Thoracic aorta (tissue), 2 donors: ENCODE data around the gene PIGBOS1. TPM values are rescaled to one million over a fixed set of nuclear protein-coding genes. Genes with fewer than 3 reads are reported as not detected.
A peak's percentile ranks its signal among the peaks of the same experiment; 100 is the strongest.

Source experiments
- ATAC-seq: fragments of 150-250 bp; one replicate; pipeline ENCODE4 v1.8.0; 2017; ENCODE audit warnings: low read depth; ENCODE audit not compliant: insufficient number of reproducible peaks, low FRiP score
- DNase-seq: peaks from one replicate; pipeline ENCODE4 v3.0.0-alpha.2; 2020; ENCODE audit warnings: low spot score
- H3K27ac ChIP-seq, 2 donors: fragments of 200-600 bp; sonication (generic); 1 replicate in 1 of 2; 2 replicates in 1 of 2; pipeline ENCODE4 v1.5.1; 2016; ENCODE audit warnings: mild to moderate bottlenecking in 2 of 2, moderate library complexity in 2 of 2
- H3K27me3 ChIP-seq: fragments of 200-600 bp; sonication (generic); replicated peaks from 2 replicates; pipeline ENCODE4 v1.6.0; 2016; ENCODE audit warnings: mild to moderate bottlenecking; ENCODE audit not compliant: insufficient read depth
- H3K36me3 ChIP-seq: fragments of 200-600 bp; sonication (generic); one replicate; pipeline ENCODE4 v1.5.1; 2016
- H3K4me1 ChIP-seq, 2 donors: fragments of 200-600 bp; sonication (generic); 1 replicate in 1 of 2; 2 replicates in 1 of 2; pipeline versions ENCODE4 v1.5.1 to v1.6.0; 2016; ENCODE audit warnings: low read depth in 2 of 2, mild to moderate bottlenecking in 1 of 2; ENCODE audit not compliant: control insufficient read depth in 1 of 2
- H3K4me3 ChIP-seq: fragments of 200-600 bp; sonication (generic); 2 replicates; pipeline ENCODE4 v1.5.1; 2016; ENCODE audit warnings: mild to moderate bottlenecking
- H3K9me3 ChIP-seq: fragments of 200-600 bp; sonication (generic); 2 replicates; pipeline ENCODE4 v1.5.1; 2016
- CTCF ChIP-seq: fragments of 200-600 bp; sonication (generic); IDR thresholded peaks from one replicate; pipeline ENCODE4 v1.5.1; 2019; ENCODE audit warnings: antibody characterized with exemption
- total RNA-seq, 2 donors: library from RNA; depleted of rRNA; stranded (reverse); fragments of >200 nt; gene quantifications; one replicate each; pipeline versions ENCODE4 v1.1.0 to v1.2.3, GENCODE V29; 2016

PIGBOS1 gene
- total RNA-seq, 2 donors from 2014 or later: 5.8 to 20.2 TPM

GRCh38 chr15:55348281-55348778 is 29.4 kb upstream of the PIGBOS1 start:
- no peak for DNase-seq
- Histone ChIP-seq H3K9me3 (no peaks in the 10 kb centered on the region), H3K4me3 (no peak overlapping the region), H3K27me3 (no peaks in the 10 kb centered on the region), H3K36me3 (peaks cover 9% of the 10 kb centered on the region), H3K27ac (no peak overlapping the region), H3K4me1 (peaks cover 10 to 14% of the 10 kb centered on the region in 2 donors)
- ATAC-seq: no peak
- no peak for TF ChIP-seq CTCF

GRCh38 chr15:55344206-55344605 is 25.3 kb upstream of the PIGBOS1 start:
- TF ChIP-seq CTCF: no peak
- H3K27me3 ChIP-seq: no peaks in the 10 kb centered on the region
- no peak for ATAC-seq
- no peak for DNase-seq
- peaks cover 17 to 35% of the 10 kb centered on the region in 2 donors for H3K4me1 ChIP-seq
- no peaks in the 10 kb centered on the region for H3K9me3 ChIP-seq
- H3K36me3 ChIP-seq: no peaks in the 10 kb centered on the region
- H3K27ac ChIP-seq: peak overlapping the region; percentile 78 to 83
- H3K4me3 ChIP-seq: no peak overlapping the region

- H3K4me3 ChIP-seq: peak overlapping the region; percentile 25
Measured at GRCh38 chr15:55343168-55343567, 24.2 kb upstream of the PIGBOS1 start.

GRCh38 chr15:55337160-55337559 is 18.2 kb upstream of the PIGBOS1 start:
- no peak for TF ChIP-seq CTCF
- H3K36me3 ChIP-seq: peaks cover 4% of the 10 kb centered on the region
- DNase-seq: no peak
- ATAC-seq: no peak
- no peak overlapping the region for H3K27ac ChIP-seq
- peaks cover 3 to 17% of the 10 kb centered on the region in 2 donors for H3K4me1 ChIP-seq
- H3K4me3 ChIP-seq: no peak overlapping the region
- H3K27me3 ChIP-seq: no peaks in the 10 kb centered on the region
- H3K9me3 ChIP-seq: no peaks in the 10 kb centered on the region

More at GRCh38 chr15:55343168-55343567, 24.2 kb upstream of the PIGBOS1 start:
- H3K4me1 ChIP-seq: peaks cover 17 to 42% of the 10 kb centered on the region in 2 donors
- no peaks in the 10 kb centered on the region for H3K27me3 ChIP-seq
- no peak for TF ChIP-seq CTCF
- peak overlapping the region; percentile 78 to 83 for H3K27ac ChIP-seq
- no peaks in the 10 kb centered on the region for H3K36me3 ChIP-seq
- H3K9me3 ChIP-seq: no peaks in the 10 kb centered on the region
- no peak for DNase-seq
- ATAC-seq: peak; percentile 13

- no peak for ATAC-seq
- no peak for TF ChIP-seq CTCF
- DNase-seq: no peak
- Histone ChIP-seq H3K4me1 (peaks cover 3 to 15% of the 10 kb centered on the region in 2 donors), H3K27me3 (no peaks in the 10 kb centered on the region), H3K36me3 (peaks cover 4% of the 10 kb centered on the region), H3K27ac (no peak overlapping the region), H3K9me3 (no peaks in the 10 kb centered on the region), H3K4me3 (no peak overlapping the region)
Measured at GRCh38 chr15:55334997-55335396, 16.1 kb upstream of the PIGBOS1 start.
